HEK293T (cell line): Measurements from ENCODE around the gene DNAJA2.

Experiments used
- BHLHE40 ChIP-seq: fragments of 450-650 bp; IDR thresholded peaks from 2 replicates; pipeline ENCODE4 v1.6.1; 2016; ENCODE audit warnings: mild to moderate bottlenecking, moderate library complexity, borderline replicate concordance
- CTBP1 ChIP-seq: fragments of 450-650 bp; IDR thresholded peaks from 2 replicates; pipeline ENCODE4 v1.6.1; 2016; ENCODE audit warnings: borderline replicate concordance
- FOXK2 ChIP-seq: fragments of 450-650 bp; IDR thresholded peaks from 2 replicates; pipeline ENCODE4 v1.6.1; 2016; ENCODE audit warnings: mild to moderate bottlenecking
- FOXM1 ChIP-seq: fragments of 450-650 bp; IDR thresholded peaks from 2 replicates; pipeline ENCODE4 v1.6.1; 2017; ENCODE audit warnings: mild to moderate bottlenecking, borderline replicate concordance
- SP1 ChIP-seq: fragments of 450-650 bp; IDR thresholded peaks from 2 replicates; pipeline ENCODE4 v1.6.1; 2017
- SUZ12 ChIP-seq: fragments of 450-650 bp; IDR thresholded peaks from 2 replicates; pipeline ENCODE4 v1.6.1; 2016; ENCODE audit warnings: mild to moderate bottlenecking
- TARDBP ChIP-seq: fragments of 450-650 bp; IDR thresholded peaks from 2 replicates; pipeline ENCODE4 v1.6.1; 2016
- ZNF384 ChIP-seq: fragments of 450-650 bp; IDR thresholded peaks from 2 replicates; pipeline ENCODE4 v1.6.1; 2016

- TF ChIP-seq BHLHE40, result no peak
- TF ChIP-seq CTBP1, result no peak
- no peak for TF ChIP-seq SP1
- no peak for TF ChIP-seq TARDBP
- no peak for TF ChIP-seq ZNF384
- TF ChIP-seq FOXM1, result no peak
- TF ChIP-seq FOXK2, result no peak
- no peak for TF ChIP-seq SUZ12
Observed at GRCh38 chr16:47018223-47018891, 44.9 kb upstream of the DNAJA2 start.
